GM23248 (cell line): ENCODE data around the gene DNAAF6. TPM values are rescaled to one million over a fixed set of nuclear protein-coding genes. Genes with fewer than 3 reads are reported as not detected.
"Not testable (repeated sequence)": the region's sequence is repeated elsewhere in the genome, so short reads cannot be mapped to it uniquely, and the experiment has no call there.

ENCODE experiments used
- DNase-seq: peaks from one replicate; pipeline ENCODE4 v3.0.0-alpha.2; 2015
- H2AFZ ChIP-seq: fragments of 200-600 bp; sonication (generic); 2 replicates; pipeline ENCODE4 v1.6.1; 2016; ENCODE audit warnings: antibody characterized with exemption
- H3F3A ChIP-seq: fragments of 200-600 bp; sonication (generic); 2 replicates; pipeline ENCODE4 v1.6.1; 2016; ENCODE audit warnings: mild to moderate bottlenecking, antibody characterized with exemption, mixed run types; ENCODE audit not compliant: insufficient read depth
- H3K27ac ChIP-seq: fragments of 200-600 bp; sonication (generic); 2 replicates; pipeline ENCODE4 v1.5.1; 2016; ENCODE audit warnings: mild to moderate bottlenecking
- H3K27me3 ChIP-seq: fragments of 200-600 bp; sonication (generic); replicated peaks from 2 replicates; pipeline ENCODE4 v1.6.1; 2016; ENCODE audit warnings: mild to moderate bottlenecking; ENCODE audit not compliant: insufficient read depth
- H3K36me3 ChIP-seq: fragments of 200-600 bp; sonication (generic); 2 replicates; pipeline ENCODE4 v1.6.1; 2016; ENCODE audit warnings: low read depth, mild to moderate bottlenecking
- H3K4me1 ChIP-seq: fragments of 200-600 bp; sonication (generic); 2 replicates; pipeline ENCODE4 v1.6.1; 2016; ENCODE audit warnings: mild to moderate bottlenecking; ENCODE audit not compliant: insufficient read depth
- H3K4me2 ChIP-seq: fragments of 200-600 bp; sonication (generic); one replicate; pipeline ENCODE4 v1.6.1; 2016; ENCODE audit warnings: mild to moderate bottlenecking; ENCODE audit not compliant: unreplicated experiment
- H3K4me3 ChIP-seq: fragments of 200-600 bp; sonication (generic); 2 replicates; pipeline ENCODE4 v1.5.1; 2016; ENCODE audit warnings: mild to moderate bottlenecking
- H3K79me2 ChIP-seq: fragments of 200-600 bp; sonication (generic); 2 replicates; pipeline ENCODE4 v1.6.1; 2016; ENCODE audit warnings: mild to moderate bottlenecking; ENCODE audit not compliant: insufficient read depth
- H3K9ac ChIP-seq: fragments of 200-600 bp; sonication (generic); 2 replicates; pipeline ENCODE4 v1.6.1; 2016; ENCODE audit warnings: mild to moderate bottlenecking
- H3K9me2 ChIP-seq: fragments of 200-600 bp; sonication (generic); 2 replicates; pipeline ENCODE4 v1.6.1; 2016; ENCODE audit warnings: mixed run types, mild to moderate bottlenecking, moderate library complexity; ENCODE audit not compliant: insufficient read depth
- H3K9me3 ChIP-seq: fragments of 200-600 bp; sonication (generic); one replicate; pipeline ENCODE4 v1.6.1; 2017; ENCODE audit warnings: low read depth
- H4K20me1 ChIP-seq: fragments of 200-600 bp; sonication (generic); 2 replicates; pipeline ENCODE4 v1.6.0; 2016; ENCODE audit not compliant: insufficient read depth
- EZH2 ChIP-seq: fragments of 200-600 bp; sonication (generic); IDR thresholded peaks from 2 replicates; pipeline ENCODE4 v1.6.1; 2018; ENCODE audit warnings: antibody characterized with exemption, mild to moderate bottlenecking; ENCODE audit not compliant: insufficient read depth, poor library complexity, severe bottlenecking
- EZH2phosphoT487 ChIP-seq: fragments of 200-600 bp; sonication (generic); IDR thresholded peaks from 2 replicates; pipeline ENCODE4 v1.6.1; 2018; ENCODE audit warnings: antibody characterized with exemption, moderate library complexity, mild to moderate bottlenecking, low read depth; ENCODE audit not compliant: insufficient read depth
- WGBS, 2 experiments: methylation state at CpG; one replicate each; pipeline ENCODE4 v1.1.6; 2015 to 2017; ENCODE audit warnings: low lambda C conversion rate in 2 of 2, low coverage in 1 of 2; ENCODE audit errors: missing lambda C conversion rate in 2 of 2; 5-methylcytosine and 5-hydroxymethylcytosine counted together
- in situ Hi-C: fragments of 300-500 bp; cut with MboI; formaldehyde crosslinking; loops from 2 replicates; pipeline ENCODE4 v1.15.0; 2020
- polyA plus RNA-seq: library from polyadenylated mRNA; unstranded; fragments of >200 nt; fragmentation: Nextera tagmentation; extraction: Ambion mirVana; gene quantifications from 2 replicates; pipeline ENCODE4 v1.2.1, GENCODE V29; 2016
- total RNA-seq: library from RNA; depleted of rRNA; stranded (reverse); fragments of >200 nt; shearing (Covaris generic); gene quantifications from 2 replicates; pipeline ENCODE4 v1.2.3, GENCODE V29; 2014; rRNA removed

DNAAF6 gene
- total RNA-seq, result not detected in 2 replicates
- not detected in 2 replicates for polyA plus RNA-seq

DNA sequence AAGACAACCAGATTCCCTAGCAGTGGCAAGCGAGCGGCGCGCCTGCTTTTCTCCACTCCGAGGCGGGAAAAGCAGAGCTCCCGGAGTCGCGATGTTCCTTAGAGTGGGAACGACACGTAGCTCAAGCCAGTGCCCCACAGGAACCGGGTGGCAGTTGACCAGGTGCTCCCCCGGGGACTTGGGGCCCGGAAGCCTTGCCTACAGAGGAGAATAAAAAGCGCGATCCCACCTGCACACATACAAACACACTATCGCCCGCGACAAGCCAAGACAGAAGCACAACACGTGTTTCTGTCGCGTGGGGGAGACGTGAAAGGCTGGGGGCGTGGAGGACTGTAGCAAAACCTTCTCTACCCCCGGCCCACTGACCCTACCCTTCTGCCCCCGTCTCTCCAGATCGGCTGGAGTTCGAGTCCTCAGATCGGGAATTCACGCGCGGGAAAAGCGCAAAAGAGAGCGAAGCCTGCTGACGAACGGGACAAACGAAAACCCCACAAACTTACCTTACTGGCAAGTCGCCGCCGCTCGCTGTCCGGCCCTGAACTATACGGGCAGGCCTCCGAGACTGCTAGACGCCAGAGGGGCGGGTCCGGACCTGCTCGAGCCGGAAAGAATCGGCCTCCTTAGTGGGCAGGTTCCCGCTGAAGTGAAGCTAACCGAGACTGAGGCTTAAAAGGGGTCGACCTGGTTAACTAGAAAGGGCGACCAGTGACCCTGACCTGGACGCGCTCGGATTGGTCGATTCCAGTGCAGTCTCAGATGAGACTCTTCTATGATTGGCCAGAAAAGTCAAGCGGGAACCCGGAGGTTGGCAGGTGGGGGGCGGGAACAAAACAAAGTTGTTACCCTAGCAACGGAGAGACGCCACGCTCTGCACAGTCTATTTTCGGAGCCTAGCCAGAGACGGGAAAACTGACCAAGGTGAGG is at the start of gene DNAAF6, which contains the start of gene NUP62CL:
TSS of gene DNAAF6 (plus strand) at position 842 of the 927 bp plus-strand sequence. CDS start 6,265 bp downstream, outside the sequence.
TSS of gene NUP62CL (minus strand) at position 664 of the 927 bp plus-strand sequence. CDS start 31,287 bp downstream, outside the sequence.
- whole genome bisulfite sequencing, 2 experiments, result 15% methylated on average over 39 to 50 of the region's 66 CpGs
- H3K79me2 ChIP-seq, result no peaks in the 10 kb centered on the region
- no peaks in the 10 kb centered on the region for H3K36me3 ChIP-seq
- DNase-seq, result peak; percentile 2
- no peaks in the 10 kb centered on the region for H3K9me2 ChIP-seq
- H3K27ac ChIP-seq, result no peak within 1 kb of the TSS
- H3K27me3 ChIP-seq, result 0 out of 2 replicates have a peak, but pooled peaks cover 7% of the 10 kb centered on the region
- H3K4me2 ChIP-seq, result no peak within 1 kb of the TSS
- H3K4me3 ChIP-seq, result no peak within 1 kb of the TSS
- peak within 1 kb of the TSS; percentile 38; the same call in 1 of the 2 replicates for H2AFZ ChIP-seq
- in situ Hi-C loops, result no loop called here
- TF ChIP-seq EZH2phosphoT487, result no peak
- no peak for TF ChIP-seq EZH2
- H3K9me3 ChIP-seq, result no peaks in the 10 kb centered on the region
- H4K20me1 ChIP-seq, result no peaks in the 10 kb centered on the region
- no peaks in the 10 kb centered on the region for H3K4me1 ChIP-seq
- H3K9ac ChIP-seq, result no peak within 1 kb of the TSS
- H3F3A ChIP-seq, result no peaks in the 10 kb centered on the region

DNA sequence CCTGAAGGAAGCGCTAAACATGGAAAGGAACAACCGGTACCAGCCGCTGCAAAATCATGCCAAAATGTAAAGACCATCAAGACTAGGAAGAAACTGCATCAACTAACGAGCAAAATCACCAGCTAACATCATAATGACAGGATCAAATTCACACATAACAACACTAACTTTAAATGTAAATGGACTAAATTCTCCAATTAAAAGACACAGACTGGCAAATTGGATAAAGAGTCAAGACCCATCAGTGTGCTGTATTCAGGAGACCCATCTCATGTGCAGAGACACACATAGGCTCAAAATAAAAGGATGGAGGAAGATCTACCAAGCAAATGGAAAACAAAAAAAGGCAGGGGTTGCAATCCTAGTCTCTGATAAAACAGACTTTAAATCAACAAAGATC is 48.8 kb upstream of the DNAAF6 start:
- H3K9me2 ChIP-seq, H3K4me2 ChIP-seq, H2AFZ ChIP-seq, DNase-seq, in situ Hi-C loops, H3K27me3 ChIP-seq, H3K4me1 ChIP-seq, H3K27ac ChIP-seq, H3K4me3 ChIP-seq, H3K79me2 ChIP-seq, H3K9ac ChIP-seq, H3F3A ChIP-seq, H3K9me3 ChIP-seq, H3K36me3 ChIP-seq, H4K20me1 ChIP-seq: not testable (repeated sequence)
- WGBS, 2 experiments, result 80% methylated on average over 3 of the region's 4 CpGs; no CpG with 5 or more reads in 1 of the 2 experiments

DNA sequence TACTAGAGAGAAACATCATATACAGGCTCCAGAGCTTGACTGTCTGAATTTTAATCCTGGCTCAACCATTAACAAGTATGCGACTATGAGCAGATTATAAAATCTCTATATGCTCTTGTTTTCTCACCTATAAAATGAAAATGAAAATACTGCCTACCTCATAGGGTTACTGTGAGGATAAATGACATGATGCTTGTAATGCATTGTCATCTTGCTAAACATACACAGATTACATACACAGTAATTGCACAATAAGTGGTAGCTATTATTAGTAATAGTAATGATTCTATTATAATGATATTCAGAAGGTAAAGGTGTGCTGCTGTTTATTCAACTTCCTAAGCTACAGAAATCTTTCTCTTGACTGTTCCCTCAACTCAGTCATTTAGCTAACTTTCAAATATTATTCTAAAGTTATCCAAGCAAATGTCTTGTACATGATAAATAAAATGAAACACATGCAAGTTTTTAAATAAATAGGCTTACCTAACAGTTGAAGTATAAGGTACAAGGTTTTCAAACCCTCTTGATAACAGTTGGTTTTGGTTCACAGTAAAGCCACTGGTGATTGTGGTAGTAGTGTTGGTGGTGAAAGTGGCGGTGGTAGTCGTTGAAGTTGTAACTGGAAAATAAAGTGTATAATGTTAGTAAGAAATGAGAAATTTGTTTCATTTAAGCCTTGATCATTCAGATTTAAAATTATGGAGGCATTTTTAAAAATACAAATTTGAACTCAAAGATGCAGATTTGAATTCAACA is 39.1 kb upstream of the DNAAF6 start:
- H3K4me2 ChIP-seq, result no peak overlapping the region
- H3K9me3 ChIP-seq, result no peaks in the 10 kb centered on the region
- no peaks in the 10 kb centered on the region for H4K20me1 ChIP-seq
- H3K36me3 ChIP-seq, result no peaks in the 10 kb centered on the region
- no peaks in the 10 kb centered on the region for H3F3A ChIP-seq
- no peaks in the 10 kb centered on the region for H3K27me3 ChIP-seq
- H3K9me2 ChIP-seq, result no peaks in the 10 kb centered on the region
- no peak overlapping the region for H3K4me3 ChIP-seq
- in situ Hi-C loops, result no loop called here
- H2AFZ ChIP-seq, result no peak overlapping the region
- H3K79me2 ChIP-seq, result no peaks in the 10 kb centered on the region
- no peaks in the 10 kb centered on the region for H3K4me1 ChIP-seq
- 79 to 90% methylated on average over 3 of the region's 3 CpGs for WGBS, 2 experiments
- H3K27ac ChIP-seq, result no peak overlapping the region
- no peak overlapping the region for H3K9ac ChIP-seq
- TF ChIP-seq EZH2phosphoT487 (no peak), EZH2 (no peak)
- DNase-seq, result no peak

DNA sequence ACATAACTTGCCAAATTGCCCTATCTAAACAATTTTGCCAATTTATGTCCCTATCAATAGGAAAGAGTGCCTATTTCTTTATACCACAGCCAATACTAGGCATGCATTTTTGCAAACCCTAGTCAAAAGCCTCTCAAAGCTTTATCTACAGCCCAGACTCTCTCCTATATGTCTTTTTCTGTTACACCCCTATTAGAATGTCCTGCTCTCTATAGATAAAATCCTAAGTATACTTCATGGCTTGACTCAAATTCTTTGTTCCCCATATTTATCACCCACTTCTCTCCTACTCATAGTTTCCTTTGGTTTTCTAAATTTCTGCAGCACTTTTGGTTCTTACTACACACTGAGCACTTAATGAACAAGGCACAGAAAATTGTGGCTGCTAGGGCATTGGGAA is 38.2 kb upstream of the DNAAF6 start:
- H3K27ac ChIP-seq, result no peak overlapping the region
- H3K79me2 ChIP-seq, result no peaks in the 10 kb centered on the region
- in situ Hi-C loops, result no loop called here
- no peaks in the 10 kb centered on the region for H3K9me2 ChIP-seq
- TF ChIP-seq EZH2phosphoT487 (no peak), EZH2 (no peak)
- H3K4me1 ChIP-seq, result no peaks in the 10 kb centered on the region
- no peaks in the 10 kb centered on the region for H3K9me3 ChIP-seq
- H3F3A ChIP-seq, result no peaks in the 10 kb centered on the region
- no peaks in the 10 kb centered on the region for H4K20me1 ChIP-seq
- H3K27me3 ChIP-seq, result no peaks in the 10 kb centered on the region
- no peak overlapping the region for H3K9ac ChIP-seq
- H2AFZ ChIP-seq, result no peak overlapping the region
- H3K4me2 ChIP-seq, result no peak overlapping the region
- H3K36me3 ChIP-seq, result no peaks in the 10 kb centered on the region
- H3K4me3 ChIP-seq, result no peak overlapping the region
- DNase-seq, result no peak
